Measurements from ENCODE around the gene HSBP1L1.

DNA sequence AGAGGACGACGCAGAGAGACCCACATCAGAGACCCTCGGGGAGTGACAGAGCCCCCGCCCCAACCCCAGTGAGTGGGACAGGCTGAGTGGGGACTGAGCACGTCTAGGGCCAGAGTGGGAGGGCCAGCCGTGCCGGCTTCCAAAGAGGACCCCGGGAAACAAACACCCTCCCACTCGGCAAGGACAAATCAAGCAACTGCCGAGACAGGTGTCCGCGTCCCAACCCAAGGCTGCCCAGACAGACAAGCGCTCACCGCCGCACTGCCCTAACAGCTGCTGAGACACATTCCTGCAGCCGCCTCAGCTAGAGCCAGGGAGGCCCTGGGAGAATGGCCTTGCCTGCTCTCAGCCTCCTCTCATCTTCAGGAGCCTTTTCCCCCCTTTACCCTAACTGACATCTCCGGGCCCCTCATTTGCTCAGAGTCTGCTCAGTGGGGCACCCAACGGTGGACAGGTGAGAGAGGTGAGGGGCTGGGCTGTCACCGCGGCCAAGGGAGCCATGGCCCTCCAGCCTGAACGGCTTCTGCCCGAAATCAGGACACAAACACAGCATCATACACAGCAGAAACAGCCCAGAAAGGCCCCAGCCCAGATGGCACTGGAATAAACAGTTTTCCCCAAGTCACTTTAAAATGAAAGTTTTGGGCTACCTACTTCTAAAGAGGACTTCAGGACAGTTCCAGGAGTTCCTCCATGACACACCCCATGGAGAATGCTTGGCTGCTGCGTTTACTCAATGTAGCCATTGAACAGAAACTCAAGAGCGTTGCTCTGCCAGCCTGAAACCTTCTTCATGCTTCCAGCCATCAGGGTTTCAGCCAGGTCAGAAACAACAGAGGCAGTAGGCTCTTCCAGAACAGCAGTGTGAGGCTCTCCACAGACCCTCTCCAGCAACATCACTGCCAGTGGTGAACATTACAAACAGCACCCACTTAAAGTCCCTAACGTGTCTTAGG is 36.6 kb upstream of the HSBP1L1 start:
- TF ChIP-seq, protein P1, sequence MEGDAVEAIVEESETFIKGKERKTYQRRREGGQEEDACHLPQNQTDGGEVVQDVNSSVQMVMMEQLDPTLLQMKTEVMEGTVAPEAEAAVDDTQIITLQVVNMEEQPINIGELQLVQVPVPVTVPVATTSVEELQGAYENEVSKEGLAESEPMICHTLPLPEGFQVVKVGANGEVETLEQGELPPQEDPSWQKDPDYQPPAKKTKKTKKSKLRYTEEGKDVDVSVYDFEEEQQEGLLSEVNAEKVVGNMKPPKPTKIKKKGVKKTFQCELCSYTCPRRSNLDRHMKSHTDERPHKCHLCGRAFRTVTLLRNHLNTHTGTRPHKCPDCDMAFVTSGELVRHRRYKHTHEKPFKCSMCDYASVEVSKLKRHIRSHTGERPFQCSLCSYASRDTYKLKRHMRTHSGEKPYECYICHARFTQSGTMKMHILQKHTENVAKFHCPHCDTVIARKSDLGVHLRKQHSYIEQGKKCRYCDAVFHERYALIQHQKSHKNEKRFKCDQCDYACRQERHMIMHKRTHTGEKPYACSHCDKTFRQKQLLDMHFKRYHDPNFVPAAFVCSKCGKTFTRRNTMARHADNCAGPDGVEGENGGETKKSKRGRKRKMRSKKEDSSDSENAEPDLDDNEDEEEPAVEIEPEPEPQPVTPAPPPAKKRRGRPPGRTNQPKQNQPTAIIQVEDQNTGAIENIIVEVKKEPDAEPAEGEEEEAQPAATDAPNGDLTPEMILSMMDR (IDR thresholded peaks at IDR 0.05) = no peak
- TF ChIP-seq POLR2A (IDR thresholded peaks at IDR 0.05) = no peak

Measured in right lobe of liver (tissue), 4 donors.